Renal cortical epithelial cell (primary cell): ENCODE measurements around the gene HOXB7. TPM values are rescaled to one million over a fixed set of nuclear protein-coding genes. Genes with fewer than 3 reads are reported as not detected.

Experiments used
- DNase-seq: peaks from one replicate; pipeline ENCODE4 v3.0.0-alpha.2; 2011; ENCODE audit warnings: low read depth
- total RNA-seq: library from RNA; depleted of rRNA; stranded (reverse); fragments of >200 nt; gene quantifications from 2 replicates; pipeline ENCODE4 v1.2.3, GENCODE V29; 2014

Gene HOXB7
- total RNA-seq, 1 donor from 2014 or later = 23.2 TPM

DNA sequence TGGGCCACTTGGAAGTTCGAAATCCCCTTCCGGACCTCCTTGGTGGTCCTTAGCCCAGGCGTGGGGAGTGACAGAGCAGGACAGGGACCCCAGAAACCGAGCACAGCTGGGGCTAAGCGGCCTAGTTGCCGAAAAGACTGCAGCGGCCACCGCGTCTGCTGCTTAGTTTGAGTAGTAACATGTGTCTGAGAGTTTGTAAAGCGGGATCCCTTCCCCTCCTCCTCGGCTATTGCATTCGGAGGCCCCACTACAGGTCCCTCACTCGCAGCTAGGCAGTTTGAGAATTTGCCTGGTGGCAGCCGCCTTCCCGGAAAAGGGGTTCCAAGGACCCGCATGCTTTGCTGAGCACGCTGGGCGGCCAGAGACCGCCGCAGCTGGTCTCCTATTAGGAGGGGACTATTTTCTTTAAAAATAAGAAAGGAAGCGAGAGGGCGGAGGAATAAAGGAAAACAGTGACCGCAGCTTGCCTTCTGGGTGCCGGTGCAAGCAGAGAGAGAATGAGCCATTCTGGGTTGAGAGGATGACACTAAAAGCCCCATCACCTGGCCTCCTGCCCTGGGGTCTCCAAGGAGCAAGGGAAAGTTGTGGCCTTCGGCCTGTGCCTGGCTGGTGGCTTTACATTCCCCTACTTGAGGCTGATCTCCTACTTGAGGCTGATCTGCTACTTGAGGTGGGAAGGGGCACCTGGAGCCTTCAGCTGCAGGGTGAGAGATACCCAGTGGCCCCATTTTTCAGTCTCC lies 16.1 kb downstream of the HOXB7 start:
- DNase-seq = no peak

DNA sequence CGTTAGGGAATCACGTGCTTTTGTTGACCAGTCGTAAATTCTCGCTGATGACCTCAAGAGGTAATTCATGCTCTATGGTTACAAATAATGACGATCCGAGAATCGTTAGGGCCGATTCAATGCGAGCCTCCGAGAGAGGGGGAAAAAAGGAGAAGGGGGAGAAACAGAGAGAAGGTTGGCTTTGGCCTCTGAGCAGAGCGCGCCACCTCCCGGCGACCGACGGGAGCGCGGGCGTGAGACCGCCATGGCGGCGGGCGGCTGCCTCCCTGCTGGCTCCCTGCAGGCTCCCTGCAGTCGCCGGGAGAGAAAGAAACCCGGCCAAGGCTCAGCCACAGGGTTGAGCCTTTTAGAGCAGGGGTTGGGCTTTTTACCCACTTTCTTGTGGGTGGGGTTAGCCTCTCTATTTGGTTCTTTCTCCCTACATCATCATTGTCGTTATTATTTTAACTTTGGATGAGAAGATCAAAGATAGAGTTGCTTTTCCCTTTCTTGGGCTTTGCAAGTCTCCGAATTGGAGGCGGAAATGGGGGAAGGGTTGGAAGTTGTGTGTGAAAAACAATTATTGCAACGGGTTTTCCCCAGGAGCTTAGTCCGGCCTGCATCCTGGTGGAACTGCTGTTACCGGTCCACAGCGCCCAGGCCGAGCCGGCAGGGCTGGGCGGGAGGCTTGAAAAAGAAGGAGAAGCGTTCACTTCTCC lies 16.8 kb downstream of the HOXB7 start:
- peak; percentile 82 for DNase-seq

DNA sequence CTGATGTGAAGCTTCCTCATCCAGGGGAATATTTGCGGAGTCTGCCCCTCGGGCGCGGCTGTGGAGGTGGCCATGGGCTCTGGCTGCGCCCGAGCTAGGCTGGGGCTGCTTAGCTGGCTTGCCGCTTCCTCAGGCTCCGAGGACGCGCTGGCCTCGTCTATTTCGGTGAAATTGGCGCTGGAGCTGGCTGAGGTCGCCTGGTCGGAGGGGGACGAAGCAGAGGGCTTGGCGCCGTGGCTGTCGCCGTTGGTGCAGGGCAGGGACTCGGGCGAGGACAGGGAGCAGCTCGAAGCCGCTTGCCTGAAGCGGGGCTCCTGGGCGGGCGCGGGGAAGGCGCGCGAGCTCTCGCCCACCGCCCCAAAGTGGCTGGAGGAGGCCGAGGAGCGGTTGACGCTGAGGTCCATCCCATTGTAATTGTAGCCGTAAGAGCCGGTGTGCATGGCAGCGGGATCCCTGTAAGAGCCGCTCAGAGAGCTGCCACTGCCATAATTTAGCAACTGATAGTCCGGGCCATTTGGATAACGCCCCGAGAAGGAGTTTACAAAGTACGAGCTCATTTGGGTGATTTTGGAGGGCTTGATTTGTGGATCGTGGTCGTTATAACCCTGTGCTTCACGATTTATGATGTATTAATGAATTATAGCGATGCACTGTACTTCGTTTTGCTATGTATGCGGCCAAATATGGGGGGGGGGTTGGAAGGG lies 17.5 kb downstream of the HOXB7 start, which contains the start of gene HOXB5:
TSS of gene HOXB5 (minus strand) at position 654 of the 704 bp plus-strand sequence. CDS start at position 557, 97 bp downstream.
- DNase-seq = no peak

DNA sequence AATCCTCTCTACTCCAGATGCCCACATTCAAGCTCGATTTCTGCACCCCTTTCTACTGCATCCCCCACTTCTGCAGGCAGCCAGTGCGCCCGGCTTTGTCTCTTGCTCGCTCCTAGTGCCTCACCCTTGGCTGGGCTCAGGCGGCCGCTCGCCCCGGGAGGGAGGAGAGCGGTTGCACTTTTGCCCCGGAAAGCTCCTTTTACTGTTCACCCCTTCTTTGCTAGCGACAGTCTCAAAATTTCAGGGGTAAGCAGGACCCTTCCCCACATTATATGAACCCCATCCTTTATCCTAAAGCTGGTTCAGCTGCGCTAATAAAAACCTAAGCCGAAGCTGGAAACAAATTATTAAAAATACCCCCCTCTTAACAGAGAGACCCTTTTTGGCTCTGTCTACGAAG lies 18.2 kb downstream of the HOXB7 start:
- DNase-seq = no peak

DNA sequence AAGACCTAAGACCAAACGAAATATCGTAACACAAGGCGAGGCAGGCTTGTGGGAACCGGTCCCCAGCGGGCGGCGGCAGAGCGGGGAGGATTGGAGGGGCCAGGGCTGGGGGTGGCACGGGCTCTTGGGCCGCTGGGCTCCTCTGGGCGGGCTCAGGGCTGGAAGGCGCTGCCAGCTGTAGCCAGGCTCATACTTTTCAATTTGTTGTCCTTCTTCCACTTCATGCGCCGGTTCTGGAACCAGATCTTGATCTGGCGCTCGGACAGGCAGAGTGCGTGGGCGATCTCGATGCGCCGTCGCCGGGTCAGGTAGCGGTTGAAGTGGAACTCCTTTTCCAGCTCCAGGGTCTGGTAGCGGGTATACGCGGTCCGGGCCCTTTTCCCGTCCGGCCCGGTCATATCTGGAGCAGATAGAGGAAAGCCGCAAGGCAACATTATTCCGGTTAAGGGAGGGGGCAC lies 18.7 kb downstream of the HOXB7 start:
- DNase-seq = no peak

DNA sequence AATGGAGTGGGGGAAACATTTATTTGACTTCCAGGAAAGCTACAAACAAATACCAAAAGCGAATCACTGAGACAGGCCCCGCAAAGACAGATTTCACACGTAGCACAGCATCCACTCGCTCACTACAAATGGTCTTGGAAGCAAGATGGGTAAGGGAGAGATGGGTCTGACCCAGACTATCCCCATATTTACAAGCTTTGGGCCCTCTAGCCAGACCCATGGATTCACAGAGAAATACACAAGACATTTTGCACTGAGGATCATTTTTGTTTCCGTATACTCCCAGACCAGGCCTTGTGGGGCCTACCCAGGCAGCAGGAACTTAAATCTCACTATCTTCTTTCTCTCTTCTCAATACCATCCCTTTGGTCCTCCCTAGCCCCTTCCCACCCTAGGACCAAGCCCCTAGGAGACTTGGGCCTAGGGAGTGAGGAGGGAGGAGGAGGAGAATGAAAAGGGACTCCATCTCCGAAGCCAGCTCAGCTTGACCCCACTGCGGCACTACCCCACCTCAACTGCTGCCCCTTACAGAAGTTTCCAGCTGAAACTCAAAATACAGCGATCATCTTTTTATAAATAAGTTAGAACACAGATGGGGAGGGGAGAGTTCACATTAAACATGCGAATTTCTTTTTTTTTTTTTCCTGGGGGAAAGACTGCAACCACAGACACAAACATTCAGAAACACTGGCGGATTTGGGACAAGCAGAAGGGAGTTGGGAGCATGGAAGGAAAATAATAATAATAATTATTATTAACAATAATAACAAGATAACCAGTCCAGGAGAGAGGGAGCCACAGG lies 19.4 kb downstream of the HOXB7 start:
- no peak for DNase-seq

DNA sequence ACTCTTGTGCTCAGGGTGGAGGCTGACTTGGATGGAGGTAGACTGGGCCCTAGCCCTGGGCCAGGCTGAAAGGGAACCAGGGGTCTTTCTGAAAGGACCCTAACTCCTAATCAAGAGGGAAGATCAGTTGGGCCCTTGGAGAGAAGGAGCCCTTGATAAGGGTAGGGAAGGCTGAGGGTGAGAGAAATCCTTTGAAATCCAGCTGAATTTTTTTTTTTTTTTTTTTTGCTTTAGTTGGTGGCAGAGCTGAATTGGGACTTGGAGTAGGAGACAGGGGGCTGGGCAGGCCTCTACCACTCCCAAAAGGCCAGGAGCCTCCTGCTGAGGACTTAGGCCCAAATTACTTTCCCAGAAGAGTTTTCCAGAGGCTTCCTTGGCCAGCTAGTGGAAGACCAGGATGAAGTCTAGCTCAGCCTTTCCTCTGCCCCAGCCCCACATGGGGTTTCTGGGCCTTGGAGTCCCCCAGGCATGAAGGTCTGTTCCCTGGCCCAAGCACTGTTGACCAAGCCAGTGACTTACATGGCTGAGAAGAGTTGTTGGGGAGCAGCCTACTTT lies 20.1 kb downstream of the HOXB7 start:
- no peak for DNase-seq

DNA sequence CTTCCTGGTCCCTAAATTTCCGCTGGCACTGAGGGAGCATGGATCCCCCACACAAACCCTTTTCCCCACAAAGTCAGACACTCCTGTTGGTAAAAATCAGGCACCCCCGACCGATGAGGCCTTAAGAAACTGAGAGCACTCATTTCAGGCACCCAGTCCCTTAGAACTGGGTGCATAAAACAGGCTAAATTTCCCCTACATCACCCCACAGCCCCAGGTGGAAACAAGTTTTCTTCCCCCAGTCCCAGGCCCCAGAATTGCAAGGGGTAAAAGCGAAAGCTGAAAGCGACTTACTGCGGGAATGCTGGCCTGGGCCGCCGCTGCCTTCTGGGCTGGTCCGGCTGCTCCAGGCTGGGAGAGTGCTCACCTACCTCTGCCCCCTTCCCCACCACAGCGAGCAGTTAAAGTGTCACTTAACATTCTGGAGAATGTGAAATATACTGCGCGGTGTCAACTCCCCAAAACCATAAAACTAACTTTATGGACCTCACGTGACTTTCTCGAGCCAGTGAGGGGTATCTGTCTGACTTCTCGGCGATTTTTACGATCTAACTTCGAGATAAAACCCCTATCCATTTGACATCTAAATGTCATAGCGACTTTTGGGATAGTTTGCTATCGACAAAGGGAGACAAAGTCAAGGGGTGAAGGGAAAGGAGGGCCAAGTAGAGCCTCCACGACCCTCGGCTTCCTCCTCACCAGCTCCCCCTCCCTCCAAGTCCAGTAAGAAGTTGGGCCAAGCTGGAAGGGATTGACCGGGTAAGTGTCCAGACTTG lies 20.8 kb downstream of the HOXB7 start, which contains the start of gene HOXB3:
TSS of gene HOXB3 (minus strand) at position 411 of the 776 bp plus-strand sequence. CDS start 37,767 bp downstream, outside the sequence.
- DNase-seq = peak; percentile 67

DNA sequence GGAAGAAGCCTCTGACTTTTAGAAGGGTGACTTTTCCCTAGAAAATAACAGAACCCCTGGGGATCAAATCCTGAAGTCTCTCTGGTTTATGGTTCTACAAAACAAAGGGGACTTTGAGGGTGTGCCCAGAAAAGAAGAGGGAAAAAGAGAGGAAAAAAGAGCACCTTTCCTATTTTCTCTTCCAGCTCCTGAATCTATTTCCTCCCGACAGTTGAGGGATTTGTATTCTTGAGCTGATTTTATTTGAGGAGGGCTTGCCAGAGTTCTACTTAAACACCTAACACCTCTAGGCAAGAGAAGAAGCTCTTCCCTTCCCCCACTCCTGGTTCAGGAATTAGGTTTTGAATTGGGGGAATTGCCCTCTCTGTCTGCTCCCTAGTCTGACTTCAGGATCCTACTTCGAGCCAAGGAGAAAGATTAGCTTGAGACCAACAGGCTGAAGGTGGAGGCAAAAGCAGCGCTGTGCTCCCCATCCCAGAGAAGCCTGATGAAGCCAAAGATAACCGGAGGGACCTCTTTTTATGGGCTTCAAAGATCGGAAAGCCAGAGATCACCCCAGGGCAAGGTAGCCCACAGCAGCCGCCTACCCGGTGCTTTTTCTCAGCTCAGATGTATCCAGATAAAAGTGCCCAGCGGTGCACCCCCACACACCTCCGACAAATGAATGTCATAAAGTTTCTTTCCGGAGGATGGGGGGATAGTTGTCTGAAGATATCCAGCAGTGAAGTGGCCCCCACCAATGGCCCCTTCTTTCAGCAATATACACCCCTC lies 21.6 kb downstream of the HOXB7 start:
- no peak for DNase-seq

DNA sequence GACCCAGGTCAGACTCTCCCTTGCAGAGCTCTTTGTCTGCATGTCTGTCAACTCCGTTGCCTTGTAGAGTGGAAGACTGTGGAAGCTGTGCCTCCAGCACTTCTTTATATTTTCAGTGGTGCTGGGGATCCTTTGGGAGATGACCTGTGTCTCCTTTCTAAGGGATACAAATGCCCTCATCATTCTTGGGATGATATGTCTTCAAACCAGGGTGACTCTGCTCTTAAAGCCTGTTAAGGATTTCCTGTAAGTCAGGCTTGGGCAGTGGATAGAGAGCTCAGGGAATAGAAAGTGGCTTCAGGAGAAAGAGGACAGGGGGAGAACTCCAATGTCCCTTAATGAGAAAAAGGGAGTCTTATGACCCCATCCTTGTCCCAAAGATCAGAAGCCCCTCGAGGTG lies 22.3 kb downstream of the HOXB7 start:
- no peak for DNase-seq

DNA sequence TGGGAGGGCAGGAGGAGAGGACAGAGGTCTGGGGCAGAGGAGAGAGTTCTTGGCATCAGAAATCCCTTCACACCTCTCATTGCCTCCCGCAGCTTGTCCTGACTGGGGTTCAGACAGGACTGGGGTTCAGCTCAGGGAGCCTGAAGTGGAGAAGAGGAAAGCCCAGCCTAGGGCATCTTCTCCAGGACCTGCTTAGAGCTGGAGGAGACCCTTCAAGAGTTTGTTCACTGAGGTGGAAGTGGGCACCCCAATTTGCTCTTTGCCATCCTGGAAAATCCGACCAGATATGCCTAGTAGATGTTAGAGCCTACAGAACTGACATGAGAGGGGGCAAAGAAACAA lies 22.8 kb downstream of the HOXB7 start:
- DNase-seq = no peak

DNA sequence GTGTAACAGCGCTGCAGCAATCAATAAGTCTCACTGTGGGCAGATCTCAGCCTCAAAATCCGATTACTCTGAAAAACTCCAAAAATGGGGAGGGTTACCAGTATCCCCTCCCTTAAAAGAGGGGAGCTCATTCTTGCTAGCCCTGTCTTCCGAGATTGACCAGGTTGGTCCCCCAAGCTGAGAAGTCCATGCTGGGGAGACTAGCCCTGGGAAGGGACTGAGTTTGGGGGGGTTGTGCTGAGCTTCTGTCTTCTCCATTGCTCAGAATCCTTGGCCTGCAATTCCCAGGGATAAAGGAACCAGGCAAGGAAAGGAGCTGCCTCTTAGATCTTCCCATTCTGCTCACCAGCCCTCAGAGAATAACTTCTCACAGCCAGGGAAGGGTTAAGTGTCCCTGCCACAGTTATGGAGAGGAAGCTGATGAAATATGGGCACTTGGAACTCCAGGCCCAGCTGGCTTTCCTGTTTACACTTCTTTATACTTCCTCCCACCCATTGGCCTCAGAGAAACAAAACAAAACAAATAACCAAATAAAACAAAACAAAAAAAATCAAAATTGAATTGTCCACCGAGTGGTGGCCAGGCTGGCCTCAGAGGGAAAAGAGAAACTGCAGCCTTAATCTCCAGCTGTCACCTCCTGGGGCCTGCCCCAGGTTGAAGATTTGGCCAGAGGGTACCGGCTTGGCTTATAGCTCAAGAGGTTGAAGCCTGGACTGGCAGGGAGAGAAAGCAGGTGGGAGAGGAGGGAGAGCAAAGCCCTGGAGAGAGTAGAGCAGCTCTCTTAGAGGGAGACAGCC lies 23.3 kb downstream of the HOXB7 start:
- no peak for DNase-seq

DNA sequence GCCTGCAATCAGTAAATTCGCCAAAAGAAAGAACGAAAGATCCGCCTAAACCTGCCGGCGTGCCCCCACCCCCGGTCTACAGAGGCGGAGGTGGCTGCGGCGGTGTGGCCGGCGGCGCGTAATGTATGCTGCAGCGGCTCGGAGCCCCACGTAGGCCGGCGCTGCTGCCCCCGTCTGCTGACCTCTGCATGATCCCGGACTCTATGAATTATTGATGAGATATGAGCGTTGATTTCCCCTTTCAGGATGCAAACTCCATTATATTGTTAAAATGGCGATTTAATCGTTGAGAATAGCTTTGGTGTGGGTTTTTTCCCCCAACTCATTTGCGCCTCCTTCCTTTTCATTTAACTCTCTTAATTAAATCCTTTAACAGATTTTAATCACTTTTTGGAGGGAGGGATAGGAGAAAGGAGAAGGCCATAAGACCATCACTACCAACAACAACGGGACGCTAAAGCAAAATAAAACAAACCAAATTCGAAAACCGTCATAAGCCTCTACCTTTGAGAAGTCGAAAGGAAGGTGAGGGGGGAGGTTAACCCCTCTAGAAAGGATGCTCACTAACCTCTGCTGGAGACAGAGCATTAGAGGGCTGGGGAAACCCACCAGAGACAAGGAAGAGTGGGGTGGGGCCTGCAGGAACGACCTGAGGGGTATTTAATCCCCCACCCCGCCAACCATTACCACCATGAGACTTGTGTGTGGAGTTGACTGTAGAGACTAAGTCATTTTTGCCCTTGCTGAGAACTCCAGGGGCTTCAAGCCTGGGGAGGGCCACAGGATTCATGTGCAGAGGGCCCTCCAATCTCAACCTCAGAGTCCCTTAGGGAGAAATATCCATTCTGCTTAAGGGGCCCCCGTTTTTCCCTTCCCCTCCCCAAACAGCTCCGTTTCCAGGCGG lies 24.2 kb downstream of the HOXB7 start:
- DNase-seq = no peak

DNA sequence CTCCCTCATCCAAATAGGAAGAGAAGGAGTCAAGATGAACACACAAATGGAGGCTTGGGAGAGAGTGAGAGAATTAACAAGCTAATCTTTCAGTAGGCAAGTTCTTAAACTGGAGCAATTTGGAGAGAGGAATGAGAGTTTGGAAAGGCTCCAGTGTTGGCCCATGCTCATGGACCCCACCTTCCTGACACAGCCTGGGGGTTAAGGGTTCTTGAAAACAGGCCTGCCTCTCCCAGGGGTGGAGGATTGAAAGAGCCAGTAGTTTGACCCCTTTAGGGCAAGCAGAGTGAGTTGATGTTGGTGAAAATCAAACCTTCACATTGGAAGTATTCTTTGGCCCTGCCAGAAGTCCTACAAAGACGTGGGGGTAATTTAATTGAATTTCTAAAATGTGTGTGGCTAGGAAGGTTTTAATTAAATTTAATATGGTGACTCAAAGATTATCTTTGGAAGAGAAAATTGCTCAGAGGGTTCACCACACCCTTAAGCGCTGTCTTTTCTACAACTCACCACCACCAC lies 26.5 kb downstream of the HOXB7 start:
- no peak for DNase-seq

DNA sequence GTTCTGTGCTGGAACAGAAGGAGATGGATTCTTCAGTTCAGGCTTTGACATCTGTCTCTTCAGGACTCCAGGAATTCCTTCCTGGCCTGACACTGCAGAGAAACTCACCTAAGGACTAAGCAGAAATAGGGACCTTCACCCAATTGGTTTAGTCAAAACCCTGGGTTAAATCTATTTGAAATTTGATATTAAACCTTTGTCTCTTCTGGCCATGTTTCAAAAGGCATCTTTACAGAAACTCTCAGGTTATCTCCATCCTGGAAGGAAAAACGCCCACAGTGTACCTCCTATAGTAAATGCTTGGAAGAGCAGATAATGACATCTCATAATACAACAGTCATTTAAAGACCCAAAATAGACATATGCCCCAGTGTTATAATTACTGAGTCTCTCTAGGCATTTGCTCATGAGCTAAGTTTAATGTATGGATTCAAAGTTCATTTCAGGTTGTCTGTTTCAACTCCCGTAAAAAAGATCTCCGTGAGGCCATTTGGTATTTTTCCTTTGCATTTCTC lies 27.1 kb downstream of the HOXB7 start:
- no peak for DNase-seq

DNA sequence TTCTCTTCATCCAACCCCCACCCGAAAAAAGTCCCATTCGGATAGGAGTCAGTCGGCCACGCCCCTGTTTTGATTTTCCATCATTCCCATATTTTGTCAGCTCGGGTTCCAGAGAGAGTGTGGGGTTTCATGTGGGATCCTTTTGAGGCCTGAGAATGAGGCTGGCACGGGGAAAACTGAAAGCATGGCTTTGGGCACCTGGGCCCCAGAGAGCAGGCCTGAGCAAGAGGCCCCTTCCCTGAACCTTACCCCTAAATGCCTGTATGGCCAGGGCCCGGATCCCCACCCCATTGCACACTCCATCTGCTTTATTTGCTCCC lies 28.1 kb downstream of the HOXB7 start:
- no peak for DNase-seq

DNA sequence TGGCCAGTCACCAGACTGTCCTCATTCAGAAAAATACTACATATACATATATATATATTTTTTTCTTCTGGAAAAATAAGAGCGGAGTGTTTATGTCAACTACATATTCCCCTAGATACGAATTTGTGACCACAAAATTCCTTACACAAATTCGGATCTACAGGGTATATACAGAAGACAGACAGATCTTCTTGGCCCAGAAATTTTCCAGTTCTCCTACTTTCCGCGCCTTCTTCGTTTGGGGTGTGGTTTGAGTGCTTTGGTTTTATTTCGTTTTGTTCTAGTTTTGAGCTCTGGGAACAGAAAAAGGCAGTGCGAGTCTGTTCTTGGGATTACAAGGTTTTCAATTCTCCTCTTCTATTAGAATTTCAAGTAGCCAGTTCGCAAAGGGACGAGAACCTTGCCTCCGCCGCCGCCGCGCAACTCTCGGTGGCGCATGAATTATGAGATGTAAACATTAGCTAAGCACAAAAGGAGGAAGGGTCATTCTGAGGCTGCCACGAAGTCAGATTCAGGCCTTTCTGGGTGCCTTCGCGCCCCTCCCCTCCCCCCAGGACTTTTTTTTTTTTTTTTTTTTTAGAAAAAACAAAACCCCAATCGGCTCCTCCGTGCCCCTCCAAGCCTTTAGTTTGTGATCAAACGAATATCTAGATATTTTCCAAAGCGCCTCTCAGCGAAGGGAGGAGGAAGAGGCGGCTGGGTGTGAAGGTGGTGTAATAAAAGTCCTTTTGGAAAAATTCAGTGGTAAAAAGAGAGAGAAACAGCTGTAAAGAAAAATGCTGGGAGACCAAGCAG lies 30.9 kb downstream of the HOXB7 start:
- DNase-seq = no peak
